GM18868 (cell line): ENCODE results near the gene DTYMK.

Experiments used
- ATAC-seq: cut with Tn5 transposase; IDR thresholded peaks from one replicate; pipeline ENCODE4 v1.9.1; 2021; ENCODE audit warnings: mild to moderate bottlenecking, moderate library complexity; ENCODE audit not compliant: unreplicated experiment

DTYMK gene

DNA sequence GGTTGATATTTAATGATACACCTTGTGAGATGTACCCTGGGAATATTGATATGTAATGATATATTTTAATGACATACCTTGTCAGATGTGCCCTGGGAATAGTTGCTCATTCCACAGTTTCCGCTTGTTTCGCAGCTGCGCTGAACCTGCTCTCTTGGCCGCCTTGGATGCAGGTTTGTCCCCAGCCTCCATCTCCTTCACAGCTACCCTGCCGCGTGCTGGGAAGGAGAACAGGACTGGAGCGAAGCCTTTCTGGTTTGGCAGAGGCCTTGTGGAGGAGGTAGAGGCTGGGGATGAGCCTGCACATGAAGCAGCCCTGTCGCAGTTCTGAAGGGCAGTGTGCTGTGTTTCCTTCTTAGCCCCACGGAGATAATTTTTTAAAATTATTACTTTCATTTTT lies 34.5 kb downstream of the DTYMK start:
- ATAC-seq, result no peak

DNA sequence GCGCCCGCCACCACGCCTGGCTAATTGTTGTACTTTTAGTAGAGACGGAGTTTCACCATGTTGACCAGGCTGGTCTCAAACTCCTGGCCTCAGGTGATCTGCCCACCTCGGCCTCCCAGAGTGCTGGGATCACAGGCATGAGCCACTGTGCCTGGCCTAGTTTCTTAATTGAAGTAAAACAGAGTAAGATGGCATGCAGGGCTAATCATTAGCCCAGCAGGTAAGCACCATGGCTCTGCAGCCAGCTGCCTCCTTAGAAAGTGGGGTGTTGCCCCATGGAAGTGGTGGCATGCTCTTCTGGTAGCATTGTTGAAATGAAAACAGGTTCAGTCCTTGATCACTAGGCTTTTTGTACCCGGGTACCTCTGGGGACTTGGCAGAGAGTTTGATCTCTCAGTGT lies 36.7 kb downstream of the DTYMK start:
- no peak for ATAC-seq

DNA sequence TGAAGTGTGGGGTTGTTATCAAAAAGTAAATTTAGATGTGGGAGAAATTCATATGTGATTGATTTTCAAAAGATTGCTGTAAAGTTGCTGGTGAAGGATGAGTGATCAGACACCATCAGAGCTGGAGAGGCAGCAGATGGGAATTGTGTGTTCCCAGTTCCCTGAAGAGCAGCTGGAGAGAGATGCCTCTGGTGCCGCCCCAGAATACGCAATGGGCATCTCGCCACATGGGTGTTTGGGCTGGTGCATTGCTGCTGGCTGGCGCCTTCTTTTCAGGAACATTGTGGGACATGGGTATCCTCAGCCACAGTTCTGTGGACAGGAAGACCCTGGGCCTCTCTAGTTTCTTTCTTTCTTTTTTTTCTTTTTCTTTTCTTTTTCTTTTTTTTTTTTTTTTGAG lies 37.2 kb downstream of the DTYMK start:
- ATAC-seq, result no peak

DNA sequence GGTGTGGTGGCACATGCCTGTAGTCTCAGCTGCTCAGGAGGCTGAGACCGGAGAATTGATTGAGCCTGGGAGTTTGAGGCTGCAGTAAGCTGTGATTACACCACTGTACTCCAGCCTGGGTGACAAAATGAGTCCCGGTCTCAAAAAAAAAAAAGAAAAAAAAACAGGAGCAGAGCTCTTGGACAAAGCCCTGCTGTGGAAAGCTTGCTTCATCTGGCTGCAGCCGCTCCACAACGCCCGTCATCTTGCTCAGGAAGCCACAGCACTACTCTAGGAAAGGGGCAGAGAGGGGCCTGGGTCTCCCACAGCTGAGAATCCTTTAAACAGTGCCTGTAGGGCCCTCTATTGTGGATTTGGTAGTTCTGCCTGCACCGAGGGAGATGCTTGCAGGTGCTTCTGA lies 38.2 kb downstream of the DTYMK start:
- ATAC-seq, result no peak

DNA sequence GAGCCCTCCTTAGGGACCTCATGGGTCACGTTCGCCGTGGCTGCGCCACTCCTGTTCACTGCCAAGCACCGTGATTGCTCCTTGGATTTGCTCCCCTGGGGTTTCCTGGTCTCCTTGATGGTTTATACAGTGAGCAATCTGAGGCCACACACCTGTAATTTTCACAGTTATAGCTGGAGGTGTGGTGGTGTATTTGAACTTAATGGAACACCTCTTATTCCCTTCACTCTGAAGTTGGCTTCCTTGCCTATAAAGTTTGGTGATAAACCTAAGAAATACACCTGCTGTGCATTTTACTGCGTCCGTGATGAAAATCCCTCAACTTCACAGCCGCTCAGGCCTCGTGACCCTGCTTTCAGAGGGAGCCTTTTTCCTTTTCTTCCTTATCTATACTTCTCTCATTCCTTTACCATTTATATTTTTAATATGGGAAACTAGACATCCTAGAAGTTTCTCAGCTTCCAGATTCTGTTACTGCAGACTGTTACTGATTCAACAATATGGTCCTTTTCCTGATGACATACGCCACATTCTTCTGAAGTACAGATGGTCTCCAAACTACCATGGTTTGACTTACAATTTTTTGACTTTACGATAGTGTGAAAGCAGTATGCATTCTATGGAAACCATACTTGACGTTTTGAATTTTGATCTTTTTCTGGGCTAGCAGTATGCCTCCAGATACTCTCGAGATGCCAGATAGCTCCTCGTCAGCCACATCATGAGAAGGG lies 40.5 kb downstream of the DTYMK start:
- ATAC-seq, result no peak

DNA sequence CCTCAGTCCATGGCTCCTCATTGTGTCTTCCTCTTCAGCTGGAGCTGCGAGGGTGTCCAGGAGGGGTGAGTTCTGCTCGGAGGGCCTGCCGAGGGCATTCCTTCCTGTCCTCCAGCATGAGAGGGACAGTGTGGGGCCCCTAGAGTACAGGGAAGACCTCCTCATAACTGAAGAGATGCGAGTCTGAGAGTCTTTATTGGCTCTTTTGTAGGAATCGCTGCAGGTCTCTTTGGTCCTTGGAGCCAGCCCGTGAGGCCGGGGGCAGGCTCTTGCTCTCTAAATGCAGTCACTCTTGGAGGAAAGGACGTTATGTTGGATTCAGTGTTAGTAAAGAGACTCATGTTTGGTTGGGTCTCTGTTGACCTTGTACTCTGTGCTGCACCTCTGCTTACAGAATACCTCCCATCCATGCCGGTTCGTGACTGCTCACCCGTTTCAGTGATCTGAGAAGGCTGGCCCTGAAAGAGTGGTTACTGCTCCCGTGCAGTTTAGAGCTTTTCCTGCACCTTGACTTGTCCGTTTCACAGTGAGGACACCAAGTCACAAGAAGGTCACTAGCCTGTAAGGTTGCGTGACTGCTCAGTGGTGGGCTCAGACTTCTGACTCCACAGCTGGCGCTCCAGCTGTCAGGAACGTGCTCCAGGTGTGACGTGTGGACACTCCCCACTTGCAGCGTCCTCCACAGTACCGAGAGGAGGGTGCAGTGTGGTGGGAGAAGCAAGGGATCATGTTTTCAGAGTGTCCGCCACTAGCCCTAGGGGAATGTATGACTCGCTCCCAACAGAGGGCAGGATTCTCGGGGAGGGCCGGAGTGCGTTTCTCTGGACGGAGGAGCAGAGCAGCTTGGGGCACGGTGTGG lies 41.3 kb downstream of the DTYMK start:
- ATAC-seq, result no peak

DNA sequence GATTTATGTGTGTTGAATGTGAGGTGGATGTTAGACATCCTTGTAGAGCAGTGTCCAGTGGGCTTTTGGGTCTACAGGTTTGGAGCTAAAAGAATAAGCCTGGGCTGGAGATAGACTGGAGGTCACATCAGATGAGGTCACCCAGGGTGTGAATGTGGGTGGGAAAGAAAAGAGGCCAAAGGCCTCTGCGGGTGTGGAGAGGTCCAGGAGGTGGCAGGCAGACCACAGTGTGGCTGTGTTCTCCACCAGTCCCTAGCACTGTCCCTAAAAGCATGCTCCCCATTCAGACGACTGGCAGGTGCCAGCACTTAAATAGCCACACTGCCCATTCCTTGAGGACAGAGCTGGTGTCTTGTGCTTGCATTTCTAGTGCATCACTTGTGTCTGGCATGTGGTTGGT lies 45.0 kb downstream of the DTYMK start:
- ATAC-seq, result no peak

DNA sequence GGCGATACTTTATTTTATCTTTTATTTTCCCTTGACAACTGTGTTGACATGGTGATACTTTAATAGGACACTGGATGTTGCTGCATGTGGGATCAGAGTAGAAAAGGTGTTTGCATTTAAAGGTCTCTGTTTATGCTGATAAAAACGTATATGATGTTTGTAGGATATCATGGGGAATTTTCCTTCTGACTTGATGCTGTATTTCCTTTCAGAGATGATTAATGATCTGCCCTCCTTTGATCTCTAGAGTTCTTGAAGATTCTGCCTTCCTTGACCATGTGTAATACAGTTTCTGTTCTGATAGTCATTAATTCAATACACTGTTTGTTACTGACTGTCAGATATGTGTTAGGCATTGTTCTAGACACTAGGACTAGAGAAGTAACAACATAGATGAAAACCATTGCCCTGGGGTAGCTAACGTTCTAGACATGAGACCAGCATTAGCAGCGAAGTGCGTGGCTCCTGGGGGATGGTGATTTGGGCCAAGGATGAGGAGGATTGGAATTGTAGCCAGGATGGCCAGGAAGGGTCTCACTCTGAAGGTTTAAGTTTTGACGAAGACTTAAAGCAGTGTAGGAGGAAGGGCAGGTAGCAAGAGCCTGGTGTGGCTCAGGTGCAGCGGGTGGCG lies 46.3 kb downstream of the DTYMK start:
- no peak for ATAC-seq

DNA sequence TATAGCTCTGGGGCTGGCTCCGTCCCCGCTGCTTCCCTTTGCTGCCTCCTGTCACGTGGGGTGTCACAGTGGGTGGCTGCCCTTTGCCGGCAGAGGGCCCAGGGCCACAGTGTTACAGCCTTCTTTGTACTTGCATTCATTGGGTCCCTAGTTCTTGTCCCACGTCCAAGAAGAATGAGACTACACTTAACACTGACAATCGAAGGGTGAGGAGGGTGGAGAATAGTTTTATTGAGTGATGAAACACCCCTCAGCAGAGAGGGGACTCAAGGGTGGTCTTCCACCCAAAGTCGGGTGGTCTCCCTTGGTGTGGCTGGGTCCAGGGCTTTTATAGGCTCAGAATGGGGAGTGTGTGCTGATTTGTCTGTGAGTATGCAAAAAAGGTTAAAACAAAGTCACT lies 47.2 kb downstream of the DTYMK start:
- no peak for ATAC-seq

DNA sequence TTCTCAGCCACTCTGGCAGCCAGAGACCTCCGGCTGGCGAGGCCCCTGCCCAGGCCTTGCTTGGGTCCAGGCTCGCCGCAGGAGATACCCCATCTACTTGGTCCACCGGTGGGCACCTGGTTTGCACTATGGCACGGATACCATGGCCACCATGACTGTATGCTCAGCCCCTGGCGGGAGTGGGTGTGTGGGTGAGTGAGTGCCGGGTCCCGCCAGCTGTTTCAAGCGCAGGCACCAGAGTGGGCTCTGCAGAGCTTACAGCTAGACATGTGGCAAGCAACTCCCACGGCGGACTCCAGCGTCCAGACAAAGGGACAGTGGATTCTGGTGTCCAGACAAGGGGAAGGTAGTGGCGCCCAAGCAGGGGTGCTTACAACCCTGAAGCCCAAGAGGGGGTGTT lies 47.7 kb downstream of the DTYMK start:
- ATAC-seq, result no peak

DNA sequence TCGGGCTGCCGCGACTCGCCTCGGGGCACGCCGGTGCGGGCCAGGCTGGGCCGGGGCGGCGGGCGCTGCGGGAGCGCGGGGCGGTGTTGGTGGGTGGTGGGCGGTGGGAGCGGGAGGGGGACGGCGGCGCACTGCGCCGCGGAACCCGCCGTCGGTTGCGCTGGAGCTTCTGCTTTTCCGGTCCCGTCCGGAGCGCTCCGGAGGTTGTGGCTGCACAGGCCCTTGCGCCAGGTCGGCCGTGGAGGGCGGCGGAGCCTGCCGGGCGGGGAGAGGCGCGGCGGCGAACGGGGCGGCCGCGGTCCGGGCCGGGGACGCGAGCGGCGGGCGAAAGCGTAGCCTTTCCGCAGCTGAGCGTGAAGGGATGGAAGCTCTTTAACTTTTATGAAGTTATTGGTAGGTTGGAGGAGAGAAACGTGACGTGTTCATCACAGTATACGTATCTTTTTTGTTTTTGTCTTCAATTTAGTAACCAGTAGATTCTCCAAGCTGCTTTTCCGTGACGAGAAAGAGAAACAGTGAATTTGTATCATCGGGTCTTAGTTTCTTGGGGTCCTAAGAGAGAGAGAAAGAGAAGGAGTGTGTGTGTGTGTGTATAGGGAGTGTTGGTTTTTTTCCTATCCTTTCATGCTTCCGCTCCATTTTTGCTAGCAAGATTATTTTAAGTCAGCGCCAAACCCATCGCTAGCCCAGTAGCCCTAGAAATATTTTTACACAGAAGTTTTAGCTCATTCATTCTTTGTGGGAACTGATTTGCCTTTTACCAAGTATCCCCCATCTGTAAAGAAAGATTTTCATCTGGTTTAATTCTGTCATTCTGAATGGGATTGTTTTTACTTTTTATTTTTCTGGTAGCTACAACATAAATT lies 48.6 kb downstream of the DTYMK start:
- ATAC-seq, result peak; percentile 16

DNA sequence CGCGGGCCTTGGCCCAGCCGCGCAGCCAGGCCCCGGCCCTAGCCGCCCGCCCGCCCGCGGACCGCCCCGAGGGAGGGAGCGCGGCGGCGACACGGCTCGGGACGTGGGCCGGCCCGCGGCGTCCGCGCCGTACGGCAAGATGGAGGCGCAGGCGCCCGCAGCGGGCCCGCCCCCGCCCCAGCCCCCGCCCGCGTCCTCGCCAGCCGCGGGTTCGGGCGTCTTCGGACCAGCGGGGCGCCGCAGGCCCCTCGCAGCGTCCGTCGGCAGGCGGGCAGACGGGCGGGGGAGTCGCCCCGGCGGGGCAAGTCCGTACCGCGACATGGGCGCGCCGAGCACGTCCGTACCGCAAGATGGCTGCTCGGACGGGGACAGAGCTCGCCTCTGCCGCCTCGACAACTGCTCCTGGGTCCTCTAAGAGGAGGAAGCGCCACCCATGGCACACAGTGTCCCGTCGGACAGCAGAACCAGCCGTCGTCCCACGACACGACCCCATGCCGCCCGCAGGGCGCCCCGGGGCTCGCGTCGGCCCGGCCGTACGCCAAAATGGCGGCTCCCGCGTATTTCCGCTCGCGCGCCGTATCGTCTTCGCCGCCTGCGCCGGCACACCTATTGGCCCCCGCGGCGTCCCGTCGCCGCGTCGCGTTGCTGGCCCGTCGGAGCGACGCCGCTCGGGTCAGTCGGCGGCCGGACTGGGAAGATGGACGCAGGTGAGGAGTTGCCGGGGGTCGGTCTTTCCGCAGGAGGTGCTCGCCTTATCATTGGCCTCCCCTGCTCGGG lies 49.4 kb downstream of the DTYMK start, which contains the start of the genes ATG4B and THAP4:
Gene ATG4B (plus strand): TSS at position 676 of the 777 bp plus-strand sequence. CDS start 22 bp downstream, at position 698.
Gene THAP4 (minus strand): TSS at position 141 of the 777 bp plus-strand sequence. CDS start 141 bp downstream, outside the sequence.
- peak; percentile 67 for ATAC-seq

DNA sequence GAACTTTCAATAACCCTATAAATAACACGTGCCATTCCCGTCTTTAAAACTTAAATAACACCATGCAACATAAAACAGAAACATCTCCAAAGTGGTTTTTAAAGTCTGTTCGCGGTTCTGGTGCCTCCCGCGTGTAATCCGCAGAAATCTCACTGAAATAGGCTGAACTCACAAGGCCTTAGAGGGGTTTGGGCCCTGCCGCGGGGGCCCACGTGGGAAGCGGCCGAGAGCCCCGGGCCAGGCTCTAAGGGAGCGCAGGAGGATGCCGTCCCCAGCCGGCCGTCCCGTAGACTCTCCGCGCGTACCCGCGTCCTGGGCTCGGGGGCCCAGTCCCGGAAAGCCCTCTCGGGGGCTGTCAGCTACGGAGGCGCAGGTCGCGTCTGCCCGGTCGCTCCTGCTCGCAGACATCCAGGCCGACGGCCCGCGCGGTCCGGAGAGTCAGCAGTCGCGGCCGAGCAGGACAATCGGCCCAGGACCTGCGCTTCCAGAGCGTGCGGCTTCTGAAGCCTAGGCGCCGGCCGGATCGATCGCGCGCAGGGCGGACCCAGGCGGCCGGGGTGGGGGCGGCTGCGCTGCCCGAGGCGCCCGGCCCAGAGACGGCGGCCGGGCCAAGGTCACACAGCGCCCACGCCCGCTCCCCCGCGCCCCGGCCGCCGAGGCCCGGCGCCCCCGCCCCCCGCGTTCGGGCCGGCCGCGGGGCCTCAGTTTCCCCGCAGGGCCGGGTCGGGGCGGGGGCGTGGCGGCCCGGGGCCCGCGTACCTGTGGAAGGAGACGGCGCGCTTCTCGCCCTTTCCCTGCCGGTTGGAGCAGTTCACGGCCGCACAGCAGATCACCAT lies 50.2 kb downstream of the DTYMK start:
- ATAC-seq, result peak; percentile 30

DNA sequence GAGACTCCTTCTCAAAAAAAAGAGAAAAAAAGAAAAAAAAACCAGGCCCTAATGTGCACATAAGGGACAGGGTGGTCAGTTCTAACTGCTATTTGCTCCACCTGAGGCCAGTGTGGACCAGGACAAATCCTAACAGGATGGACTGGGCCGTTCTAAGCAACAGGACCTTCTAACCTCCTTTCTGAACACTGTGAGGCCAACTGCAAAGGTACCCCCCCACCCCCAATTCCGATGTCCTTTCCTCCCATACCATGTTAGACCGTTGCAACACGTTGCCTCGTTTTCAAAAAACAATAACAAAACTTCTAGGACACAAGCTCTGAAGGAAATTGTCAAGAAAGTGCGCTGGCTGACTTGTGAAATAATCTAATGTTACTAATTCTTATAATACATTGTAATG lies 50.9 kb downstream of the DTYMK start:
- ATAC-seq, result no peak

DNA sequence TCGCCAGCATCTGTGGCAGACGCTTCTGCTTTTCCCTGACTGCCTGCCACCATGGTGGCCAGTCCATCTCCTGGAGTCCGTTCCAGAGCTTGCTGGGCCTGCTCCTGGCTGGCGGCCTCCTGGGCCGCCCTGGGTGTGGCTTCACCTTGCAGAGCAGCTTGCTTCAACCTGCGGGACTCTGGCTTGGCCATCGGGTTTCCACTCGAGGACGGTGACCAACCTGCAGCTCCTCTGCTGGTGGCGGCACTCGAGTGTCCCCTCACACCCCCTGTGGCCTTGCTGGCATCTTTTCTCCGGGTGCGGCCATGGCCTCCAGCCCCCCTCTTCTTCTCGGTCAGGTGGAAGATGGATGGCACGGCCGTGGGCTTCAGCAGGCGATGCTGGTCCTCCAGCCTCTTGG lies 53.1 kb downstream of the DTYMK start:
- no peak for ATAC-seq

DNA sequence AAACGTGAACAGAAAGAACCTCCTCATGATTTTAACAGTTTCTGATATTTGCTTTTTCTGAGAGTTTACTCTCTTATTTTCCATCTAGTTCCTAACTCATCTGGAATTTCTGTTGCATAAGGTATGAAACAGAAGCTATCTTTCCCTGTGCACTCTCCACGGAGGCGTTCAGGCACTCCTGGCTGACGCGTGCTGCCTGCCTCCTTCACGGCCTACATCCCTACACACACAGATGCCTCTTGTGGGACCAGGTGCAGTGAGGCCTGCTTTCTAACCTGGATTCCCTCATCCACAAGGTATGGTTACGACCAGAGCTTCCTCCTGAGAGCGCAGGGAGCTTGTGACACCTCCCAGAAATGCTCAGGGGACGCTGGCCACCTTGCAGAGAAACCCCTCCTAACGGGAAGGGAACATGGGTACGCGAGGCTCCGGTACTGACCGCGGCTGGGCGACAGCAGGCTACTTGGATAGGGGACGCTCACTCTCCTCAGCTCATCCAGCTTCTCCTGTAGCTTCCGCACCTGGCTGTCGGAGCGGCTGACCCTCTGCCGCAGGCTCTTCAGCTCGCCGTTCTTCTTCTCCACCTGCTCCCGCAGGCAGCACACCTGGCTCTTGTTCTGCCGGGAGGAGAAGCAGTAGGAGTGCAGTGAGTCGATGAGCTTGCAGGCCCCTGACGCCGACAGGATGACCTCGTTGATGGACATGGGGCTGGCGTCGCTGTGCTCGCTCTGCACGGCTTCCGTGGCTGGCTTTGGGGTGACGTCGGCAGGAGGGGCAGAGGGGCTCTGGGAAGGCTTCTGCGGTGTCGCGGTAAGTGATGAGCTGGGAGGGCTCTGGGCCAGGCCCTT lies 53.9 kb downstream of the DTYMK start:
- no peak for ATAC-seq

DNA sequence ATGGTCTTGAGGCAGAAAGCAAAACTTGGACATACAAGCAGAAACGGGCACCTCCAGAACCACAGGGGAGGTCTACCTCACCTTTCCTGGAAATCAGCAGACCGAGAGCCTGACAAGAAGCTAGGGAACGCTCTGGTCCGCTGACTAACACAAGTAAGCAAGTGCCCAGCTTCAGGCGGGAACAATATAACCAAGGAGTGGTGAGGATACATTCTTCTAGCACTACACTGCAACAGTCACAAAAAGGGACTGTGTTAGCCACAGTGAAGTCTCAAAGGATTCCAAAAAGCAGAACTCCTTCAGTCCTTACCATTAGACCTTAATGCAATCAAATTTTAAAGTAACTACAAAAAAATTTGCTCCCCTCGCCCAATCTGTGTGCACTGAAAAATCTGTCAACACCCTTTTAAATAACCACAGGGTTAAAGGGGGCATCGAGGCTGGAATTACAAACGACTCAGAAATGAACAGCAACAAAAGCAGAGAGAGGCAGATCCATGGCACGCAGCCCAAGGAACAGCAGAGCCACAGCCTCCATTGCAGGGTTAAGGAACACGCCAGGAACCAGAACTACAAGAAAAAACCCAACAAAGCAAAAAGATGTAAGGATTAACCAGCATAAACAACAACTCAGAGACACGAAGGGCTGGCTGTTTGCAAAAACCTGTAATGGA lies 56.7 kb downstream of the DTYMK start:
- no peak for ATAC-seq

DNA sequence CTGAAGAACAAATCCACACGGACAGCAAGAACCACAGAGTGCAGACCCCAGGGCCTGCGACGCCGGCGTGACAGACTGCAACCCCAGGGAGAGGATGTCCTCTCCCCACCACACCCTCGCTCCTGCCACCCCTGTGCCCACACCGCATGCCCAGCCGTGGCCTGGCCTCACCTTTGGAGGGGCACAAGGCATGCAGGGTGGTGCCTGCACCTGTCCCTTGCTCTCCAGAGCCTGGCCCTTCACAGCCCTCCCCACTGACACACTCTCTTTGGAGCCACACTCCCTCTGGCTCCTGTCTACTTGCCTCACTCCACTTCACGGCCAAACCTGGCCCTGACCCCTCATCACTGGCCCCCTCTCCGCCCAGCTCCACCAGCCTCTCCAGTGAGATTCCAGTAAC lies 58.9 kb downstream of the DTYMK start:
- no peak for ATAC-seq
